GM18505 (cell line): ENCODE data around the gene PPIA.
A peak's percentile ranks its signal among the peaks of the same experiment; 100 is the strongest.
"Not testable (repeated sequence)": the region's sequence is repeated elsewhere in the genome, so short reads cannot be mapped to it uniquely, and the experiment has no call there.

ENCODE experiments used
- ATAC-seq: cut with Tn5 transposase; IDR thresholded peaks from one replicate; pipeline ENCODE4 v1.9.1; 2021; ENCODE audit not compliant: unreplicated experiment
- POLR2A ChIP-seq: IDR thresholded peaks from 4 replicates; pipeline ENCODE4 v1.6.1; 2011; ENCODE audit warnings: borderline replicate concordance; ENCODE audit not compliant: insufficient read depth, insufficient read length; ENCODE audit errors: extremely low read depth

PPIA gene

GRCh38 chr7:44803828-44804519 is 7.5 kb downstream of the PPIA start:
- peak; percentile 6 for TF ChIP-seq POLR2A
- ATAC-seq: not testable (repeated sequence)

- TF ChIP-seq POLR2A: no peak
- no peak for ATAC-seq
These were observed 9.5 kb downstream of the PPIA start for GRCh38 chr7:44805950-44806349.

- ATAC-seq: no peak
- TF ChIP-seq POLR2A: no peak
These were observed 12.5 kb downstream of the PPIA start for GRCh38 chr7:44808914-44809393.

- no peak for TF ChIP-seq POLR2A
- ATAC-seq: no peak
These were observed 14.6 kb downstream of the PPIA start for GRCh38 chr7:44811093-44811492.

- no peak for TF ChIP-seq POLR2A
- ATAC-seq: no peak
These were observed 15.1 kb downstream of the PPIA start for GRCh38 chr7:44811571-44811970.

- no peak for TF ChIP-seq POLR2A
- no peak for ATAC-seq
These were observed 18.4 kb downstream of the PPIA start for GRCh38 chr7:44814919-44815318.

- no peak for ATAC-seq
- TF ChIP-seq POLR2A: no peak
These were observed 22.8 kb downstream of the PPIA start for GRCh38 chr7:44819292-44819691.

GRCh38 chr7:44823255-44823781 is 26.8 kb downstream of the PPIA start:
- ATAC-seq: no peak
- no peak for TF ChIP-seq POLR2A

- no peak for ATAC-seq
These were observed 28.5 kb downstream of the PPIA start for GRCh38 chr7:44824894-44825526.

GRCh38 chr7:44827567-44827966 is 31.1 kb downstream of the PPIA start:
- TF ChIP-seq POLR2A: no peak
- ATAC-seq: no peak

More at GRCh38 chr7:44824894-44825526, 28.5 kb downstream of the PPIA start:
- TF ChIP-seq POLR2A: no peak

GRCh38 chr7:44838751-44839150 is 42.3 kb downstream of the PPIA start:
- TF ChIP-seq POLR2A: no peak
- ATAC-seq: no peak

GRCh38 chr7:44842675-44843074 is 46.2 kb downstream of the PPIA start:
- not testable (repeated sequence) for ATAC-seq

GRCh38 chr7:44843440-44843839 is 47.0 kb downstream of the PPIA start:
- ATAC-seq: not testable (repeated sequence)

- no peak for TF ChIP-seq POLR2A
- no peak for ATAC-seq
These were observed 49.0 kb downstream of the PPIA start for GRCh38 chr7:44845451-44845850.

- ATAC-seq: not testable (repeated sequence)
These were observed 49.9 kb downstream of the PPIA start for GRCh38 chr7:44846390-44846789.
